ENCODE results near the gene GALNT13.

The GALNT13 gene

DNA sequence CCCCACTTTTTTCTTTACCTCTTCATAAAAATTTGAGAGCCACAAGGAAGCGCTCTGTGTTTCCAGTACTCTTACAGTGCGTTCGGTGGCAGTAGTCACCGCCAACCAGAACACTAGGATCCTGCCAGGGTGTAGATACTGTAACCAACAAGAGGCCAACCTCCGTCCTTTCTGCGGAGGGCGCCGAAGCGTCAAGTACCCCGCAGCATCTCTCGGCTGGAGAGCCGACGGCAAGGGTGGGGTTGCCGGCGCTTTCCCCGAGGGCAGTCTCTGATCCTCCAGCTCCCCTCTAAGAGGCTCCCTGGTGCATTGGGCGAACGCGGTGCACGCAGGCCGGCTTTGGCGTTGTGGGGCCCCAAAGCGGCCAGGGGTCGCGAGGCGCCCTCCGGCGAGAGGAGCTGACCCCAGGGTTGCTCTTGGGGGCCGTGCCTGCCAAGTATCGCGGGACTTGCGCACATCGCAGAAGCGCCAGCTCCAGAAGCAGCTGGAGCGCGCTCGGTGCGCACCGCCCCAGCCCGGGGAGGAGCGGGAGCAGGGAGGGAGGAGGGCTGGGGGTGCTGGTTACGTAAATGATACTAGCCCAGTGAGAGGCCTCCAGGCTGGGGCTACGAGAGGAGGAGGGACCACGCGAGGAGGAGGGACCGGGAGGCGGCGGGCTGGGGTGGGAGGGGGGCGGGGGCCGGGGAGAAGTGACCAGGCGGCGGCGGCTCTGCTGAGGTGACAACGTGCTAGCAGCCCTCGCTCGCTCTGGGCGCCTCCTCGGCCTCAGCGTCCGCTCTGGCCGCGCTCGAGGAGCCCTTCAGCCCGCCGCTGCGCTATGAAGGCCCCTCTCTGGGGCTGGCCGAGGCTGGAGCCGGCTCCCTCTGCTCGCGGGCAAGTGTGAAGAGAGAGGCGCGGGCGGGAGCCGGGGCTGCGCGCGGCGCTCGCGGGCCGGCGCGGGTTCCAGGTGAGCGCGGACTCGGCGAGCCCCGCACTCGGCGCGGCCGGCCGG lies at the start of gene GALNT13:
Gene GALNT13, plus strand, starts transcription at position 692 of the 991 bp plus-strand sequence.
- no peaks in the 10 kb centered on the region for H3K27me3 ChIP-seq (ENCODE audit: insufficient read depth, low read length, poor library complexity, severe bottlenecking)
- no peaks in the 10 kb centered on the region for H3K9me3 ChIP-seq (ENCODE audit: insufficient read depth, low read depth, low read length)
- no peaks in the 10 kb centered on the region for H3K4me1 ChIP-seq (ENCODE audit: insufficient read depth, low read length, poor library complexity, severe bottlenecking)
- H3K4me2 ChIP-seq (ENCODE audit: low read depth, low read length, poor library complexity, severe bottlenecking) = no peak within 1 kb of the TSS
- H3K36me3 ChIP-seq (ENCODE audit: insufficient read depth, low read length) = no peaks in the 10 kb centered on the region
- no peak within 1 kb of the TSS for H3K9ac ChIP-seq (ENCODE audit: low read depth, low read length, poor library complexity, severe bottlenecking)
- no peaks in the 10 kb centered on the region for H4K20me1 ChIP-seq (ENCODE audit: insufficient read depth, low read length, poor library complexity, severe bottlenecking)
- H2AFZ ChIP-seq (ENCODE audit: low read length) = no peak within 1 kb of the TSS
- H3K4me3 ChIP-seq (ENCODE audit: low read length, poor library complexity, severe bottlenecking) = no peak within 1 kb of the TSS
- H3K9me2 ChIP-seq (replicated peaks; ENCODE audit: low read depth, low read length) = no peaks in the 10 kb centered on the region
- no peaks in the 10 kb centered on the region for H3F3A ChIP-seq (ENCODE audit: low read depth)
- no peaks in the 10 kb centered on the region for H3K79me2 ChIP-seq (ENCODE audit: insufficient read depth, low read length)
- TF ChIP-seq, protein P1, sequence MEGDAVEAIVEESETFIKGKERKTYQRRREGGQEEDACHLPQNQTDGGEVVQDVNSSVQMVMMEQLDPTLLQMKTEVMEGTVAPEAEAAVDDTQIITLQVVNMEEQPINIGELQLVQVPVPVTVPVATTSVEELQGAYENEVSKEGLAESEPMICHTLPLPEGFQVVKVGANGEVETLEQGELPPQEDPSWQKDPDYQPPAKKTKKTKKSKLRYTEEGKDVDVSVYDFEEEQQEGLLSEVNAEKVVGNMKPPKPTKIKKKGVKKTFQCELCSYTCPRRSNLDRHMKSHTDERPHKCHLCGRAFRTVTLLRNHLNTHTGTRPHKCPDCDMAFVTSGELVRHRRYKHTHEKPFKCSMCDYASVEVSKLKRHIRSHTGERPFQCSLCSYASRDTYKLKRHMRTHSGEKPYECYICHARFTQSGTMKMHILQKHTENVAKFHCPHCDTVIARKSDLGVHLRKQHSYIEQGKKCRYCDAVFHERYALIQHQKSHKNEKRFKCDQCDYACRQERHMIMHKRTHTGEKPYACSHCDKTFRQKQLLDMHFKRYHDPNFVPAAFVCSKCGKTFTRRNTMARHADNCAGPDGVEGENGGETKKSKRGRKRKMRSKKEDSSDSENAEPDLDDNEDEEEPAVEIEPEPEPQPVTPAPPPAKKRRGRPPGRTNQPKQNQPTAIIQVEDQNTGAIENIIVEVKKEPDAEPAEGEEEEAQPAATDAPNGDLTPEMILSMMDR (conservative IDR thresholded peaks at IDR 0.05; ENCODE audit: low read length) = no peak
- no peak for TF ChIP-seq EZH2phosphoT487 (IDR thresholded peaks at IDR 0.05; ENCODE audit: borderline replicate concordance)

DNA sequence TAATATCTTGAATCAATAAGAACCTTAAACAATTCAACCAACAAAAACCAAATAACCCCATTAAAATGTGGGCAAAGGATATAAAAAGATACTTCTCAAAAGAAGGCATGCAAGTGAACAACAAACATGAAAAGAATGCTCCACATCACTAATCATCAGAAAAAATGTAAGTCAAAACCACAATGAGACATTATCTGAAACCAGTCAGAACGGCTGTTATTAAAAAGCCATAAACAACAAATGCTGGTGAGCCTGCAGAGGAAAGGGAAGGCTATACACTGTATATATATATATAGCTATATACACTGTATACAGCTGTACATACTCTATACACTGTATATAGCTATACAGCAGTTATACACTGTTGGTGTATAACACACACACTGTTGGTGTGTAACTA lies 47.8 kb upstream of the GALNT13 start:
- no peak for TF ChIP-seq EZH2phosphoT487 (IDR thresholded peaks at IDR 0.05; ENCODE audit: borderline replicate concordance)
- TF ChIP-seq, protein P1 (conservative IDR thresholded peaks at IDR 0.05; ENCODE audit: low read length) = no peak
- Histone ChIP-seq H3K9me2 (replicated peaks; ENCODE audit: low read depth, low read length) (no peaks in the 10 kb centered on the region), H2AFZ (ENCODE audit: low read length) (no peak overlapping the region), H3K4me1 (ENCODE audit: insufficient read depth, low read length, poor library complexity, severe bottlenecking) (no peaks in the 10 kb centered on the region), H3K79me2 (ENCODE audit: insufficient read depth, low read length) (no peaks in the 10 kb centered on the region), H4K20me1 (ENCODE audit: insufficient read depth, low read length, poor library complexity, severe bottlenecking) (no peaks in the 10 kb centered on the region), H3F3A (ENCODE audit: low read depth) (no peaks in the 10 kb centered on the region), H3K9ac (ENCODE audit: low read depth, low read length, poor library complexity, severe bottlenecking) (no peak overlapping the region), H3K4me2 (ENCODE audit: low read depth, low read length, poor library complexity, severe bottlenecking) (no peak overlapping the region), H3K9me3 (ENCODE audit: insufficient read depth, low read depth, low read length) (no peaks in the 10 kb centered on the region), H3K4me3 (ENCODE audit: low read length, poor library complexity, severe bottlenecking) (no peak overlapping the region), H3K36me3 (ENCODE audit: insufficient read depth, low read length) (no peaks in the 10 kb centered on the region), H3K27me3 (ENCODE audit: insufficient read depth, low read length, poor library complexity, severe bottlenecking) (no peaks in the 10 kb centered on the region)

DNA sequence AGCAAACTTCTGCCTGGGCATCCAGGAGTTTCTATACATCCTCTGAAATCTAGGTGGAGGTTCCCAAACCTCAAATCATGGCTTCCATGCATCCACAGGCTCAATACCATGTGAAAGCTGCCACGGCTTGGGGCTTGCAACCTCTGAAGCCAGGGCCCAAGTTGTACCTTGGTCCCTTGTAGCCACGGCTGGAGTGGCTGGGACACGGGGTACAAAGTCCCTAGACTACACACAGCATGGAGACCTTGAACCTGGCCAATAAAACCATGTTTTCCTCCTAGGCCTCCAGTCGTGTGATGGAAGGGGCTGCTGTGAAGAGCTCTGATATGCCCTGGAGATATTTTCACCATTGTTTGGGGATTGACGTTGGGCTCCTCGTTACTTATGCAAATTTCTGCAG lies 43.4 kb upstream of the GALNT13 start:
- H3F3A ChIP-seq (ENCODE audit: low read depth) = no peaks in the 10 kb centered on the region
- no peaks in the 10 kb centered on the region for H3K27me3 ChIP-seq (ENCODE audit: insufficient read depth, low read length, poor library complexity, severe bottlenecking)
- no peak overlapping the region for H3K4me3 ChIP-seq (ENCODE audit: low read length, poor library complexity, severe bottlenecking)
- H4K20me1 ChIP-seq (ENCODE audit: insufficient read depth, low read length, poor library complexity, severe bottlenecking) = no peaks in the 10 kb centered on the region
- no peaks in the 10 kb centered on the region for H3K9me2 ChIP-seq (replicated peaks; ENCODE audit: low read depth, low read length)
- no peaks in the 10 kb centered on the region for H3K9me3 ChIP-seq (ENCODE audit: insufficient read depth, low read depth, low read length)
- H2AFZ ChIP-seq (ENCODE audit: low read length) = no peak overlapping the region
- H3K4me2 ChIP-seq (ENCODE audit: low read depth, low read length, poor library complexity, severe bottlenecking) = no peak overlapping the region
- no peaks in the 10 kb centered on the region for H3K79me2 ChIP-seq (ENCODE audit: insufficient read depth, low read length)
- no peak overlapping the region for H3K9ac ChIP-seq (ENCODE audit: low read depth, low read length, poor library complexity, severe bottlenecking)
- TF ChIP-seq, protein P1 (conservative IDR thresholded peaks at IDR 0.05; ENCODE audit: low read length) = no peak
- TF ChIP-seq EZH2phosphoT487 (IDR thresholded peaks at IDR 0.05; ENCODE audit: borderline replicate concordance) = no peak
- H3K36me3 ChIP-seq (ENCODE audit: insufficient read depth, low read length) = no peaks in the 10 kb centered on the region
- H3K4me1 ChIP-seq (ENCODE audit: insufficient read depth, low read length, poor library complexity, severe bottlenecking) = no peaks in the 10 kb centered on the region
